ENCODE results near the gene EYA2.

Gene EYA2

GRCh38 chr20:47235853-47236638 lies 341.4 kb downstream of the EYA2 start:
- no peak for DNase-seq (ENCODE audit: extremely low spot score)
- ChIA-PET CTCF (no interaction called here), POLR2A (no interaction called here)
- TF ChIP-seq LEF1 (IDR thresholded peaks at IDR 0.05; ENCODE audit: borderline replicate concordance), result no peak
- no peak for TF ChIP-seq NFRKB (IDR thresholded peaks at IDR 0.05)
- no peak for TF ChIP-seq ARNT (IDR thresholded peaks at IDR 0.05)
- no peak for TF ChIP-seq FOXK2 (IDR thresholded peaks at IDR 0.05)
- TF ChIP-seq FOXM1 (IDR thresholded peaks at IDR 0.05; ENCODE audit: borderline replicate concordance), result no peak
- TF ChIP-seq ZNF384 (IDR thresholded peaks at IDR 0.05), result no peak

- POLR2A ChIA-PET, result no interaction called here
- CTCF ChIA-PET, result no interaction called here
- no peak for DNase-seq (ENCODE audit: extremely low spot score)
- TF ChIP-seq HDGF (IDR thresholded peaks at IDR 0.05; ENCODE audit: borderline replicate concordance), result no peak
- TF ChIP-seq ZNF384 (IDR thresholded peaks at IDR 0.05), result no peak
- TF ChIP-seq ELF4 (IDR thresholded peaks at IDR 0.05), result no peak
- no peak for TF ChIP-seq PKNOX1 (IDR thresholded peaks at IDR 0.05)
- TF ChIP-seq LEF1 (IDR thresholded peaks at IDR 0.05; ENCODE audit: borderline replicate concordance), result no peak
- no peak for TF ChIP-seq ARNT (IDR thresholded peaks at IDR 0.05)
- TF ChIP-seq SUZ12 (IDR thresholded peaks at IDR 0.05), result no peak
- TF ChIP-seq L3MBTL2 (conservative IDR thresholded peaks at IDR 0.05), result no peak
- no peak for TF ChIP-seq FOXK2 (IDR thresholded peaks at IDR 0.05)
- TF ChIP-seq NFRKB (IDR thresholded peaks at IDR 0.05), result no peak
- TF ChIP-seq CTBP1 (IDR thresholded peaks at IDR 0.05; ENCODE audit: borderline replicate concordance), result no peak
- TF ChIP-seq BHLHE40 (IDR thresholded peaks at IDR 0.05; ENCODE audit: borderline replicate concordance), result no peak
- TF ChIP-seq FOXA1 (IDR thresholded peaks at IDR 0.05), result no peak
- TF ChIP-seq SP1 (IDR thresholded peaks at IDR 0.05), result no peak
Observed at GRCh38 chr20:47236639-47236900, 341.9 kb downstream of the EYA2 start.

GRCh38 chr20:47237715-47238114 lies 343.1 kb downstream of the EYA2 start:
- no peak for TF ChIP-seq FOXK2 (IDR thresholded peaks at IDR 0.05)
- no peak for TF ChIP-seq ELF4 (IDR thresholded peaks at IDR 0.05)
- no peak for TF ChIP-seq HDGF (IDR thresholded peaks at IDR 0.05; ENCODE audit: borderline replicate concordance)
- TF ChIP-seq NFRKB (IDR thresholded peaks at IDR 0.05), result no peak
- no peak for TF ChIP-seq FOXM1 (IDR thresholded peaks at IDR 0.05; ENCODE audit: borderline replicate concordance)
- TF ChIP-seq LEF1 (IDR thresholded peaks at IDR 0.05; ENCODE audit: borderline replicate concordance), result no peak
- TF ChIP-seq ARNT (IDR thresholded peaks at IDR 0.05), result no peak
- TF ChIP-seq PKNOX1 (IDR thresholded peaks at IDR 0.05), result no peak
- no peak for TF ChIP-seq BHLHE40 (IDR thresholded peaks at IDR 0.05; ENCODE audit: borderline replicate concordance)
- no peak for TF ChIP-seq TARDBP (IDR thresholded peaks at IDR 0.05)
- TF ChIP-seq L3MBTL2 (conservative IDR thresholded peaks at IDR 0.05), result no peak
- TF ChIP-seq CTBP1 (IDR thresholded peaks at IDR 0.05; ENCODE audit: borderline replicate concordance), result no peak
- no peak for TF ChIP-seq SUZ12 (IDR thresholded peaks at IDR 0.05)
- TF ChIP-seq ZNF384 (IDR thresholded peaks at IDR 0.05), result no peak
- no peak for TF ChIP-seq FOXA1 (IDR thresholded peaks at IDR 0.05)
- ChIA-PET CTCF (no interaction called here), POLR2A (no interaction called here)
- no peak for DNase-seq (ENCODE audit: extremely low spot score)

Data from HEK293T (cell line).